Measurements from ENCODE around the gene IPP.

DNA sequence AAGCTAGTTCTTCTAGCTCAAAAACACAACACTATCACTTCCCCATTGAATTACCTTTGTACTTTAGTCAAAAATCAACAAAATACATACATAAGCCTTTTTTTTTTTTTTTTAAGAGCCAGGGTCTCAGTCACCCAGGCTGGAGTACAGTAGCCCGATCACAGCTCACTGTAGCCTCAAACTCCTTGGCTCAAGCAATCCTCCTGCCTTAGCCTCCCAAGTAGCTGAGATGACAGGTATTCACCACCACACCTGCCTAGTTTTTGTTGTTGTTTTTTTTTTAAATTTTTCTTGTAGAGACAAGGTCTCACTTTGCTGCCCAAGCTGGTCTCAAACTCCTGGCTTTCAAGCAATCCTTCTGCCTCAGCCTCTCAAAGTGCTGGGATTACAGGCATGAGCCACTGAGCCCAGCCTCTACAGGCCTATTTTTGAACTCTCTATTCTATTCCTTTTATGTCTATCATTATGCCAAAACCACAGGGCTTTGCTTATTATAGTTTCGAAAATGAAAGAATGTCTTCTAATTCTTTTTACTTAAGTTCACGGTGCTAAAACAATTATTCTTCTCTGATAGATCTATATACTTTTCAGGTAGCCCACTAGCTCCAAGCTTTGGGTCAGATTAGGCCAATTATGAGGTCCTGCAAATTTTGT is 93.8 kb downstream of the IPP start:
- TF ChIP-seq POLR2A (IDR thresholded peaks at IDR 0.05; ENCODE audit: low read length): no peak
- no peak for TF ChIP-seq GATA1 (IDR thresholded peaks at IDR 0.05; ENCODE audit: low read depth, low read length)

Measured in erythroblast (primary cell).